Measurements from ENCODE around the gene DNTT. TPM values are rescaled to one million over a fixed set of nuclear protein-coding genes. Genes with fewer than 3 reads are reported as not detected.

The DNTT gene
- total RNA-seq, 4 donors from 2014 or later: not detected

DNA sequence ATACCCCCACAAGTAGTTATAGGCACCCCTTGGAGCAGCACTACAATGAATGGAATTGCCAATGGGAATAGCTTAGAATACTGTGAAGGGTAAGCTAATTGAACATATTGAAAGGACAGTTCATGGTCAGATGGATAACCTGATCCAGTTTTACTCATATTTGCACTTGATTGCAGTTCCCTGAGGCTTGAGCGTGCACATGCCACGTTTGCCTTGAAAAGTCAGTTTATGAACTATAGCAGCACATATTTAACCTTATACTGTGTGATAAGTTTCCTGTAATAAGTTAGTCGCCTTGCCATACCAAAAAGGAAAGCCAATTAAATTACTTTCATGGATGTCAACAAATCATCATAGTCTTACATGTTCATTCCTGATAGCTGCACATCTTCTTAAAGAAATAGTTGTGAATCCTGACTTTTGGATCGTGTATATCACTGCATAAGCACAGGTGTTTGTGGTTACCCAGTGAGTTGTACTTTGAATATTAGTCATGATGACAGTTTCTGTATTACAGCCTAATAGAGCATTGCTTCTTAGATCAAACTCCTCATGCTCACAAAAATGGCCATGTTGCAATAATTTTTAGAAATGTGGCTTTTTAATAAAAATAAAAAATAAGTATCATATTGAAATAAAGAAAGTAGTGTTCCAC lies 21.6 kb downstream of the DNTT start:
- TF ChIP-seq POLR2A (IDR thresholded peaks at IDR 0.05): no peak
- TF ChIP-seq, protein P1, sequence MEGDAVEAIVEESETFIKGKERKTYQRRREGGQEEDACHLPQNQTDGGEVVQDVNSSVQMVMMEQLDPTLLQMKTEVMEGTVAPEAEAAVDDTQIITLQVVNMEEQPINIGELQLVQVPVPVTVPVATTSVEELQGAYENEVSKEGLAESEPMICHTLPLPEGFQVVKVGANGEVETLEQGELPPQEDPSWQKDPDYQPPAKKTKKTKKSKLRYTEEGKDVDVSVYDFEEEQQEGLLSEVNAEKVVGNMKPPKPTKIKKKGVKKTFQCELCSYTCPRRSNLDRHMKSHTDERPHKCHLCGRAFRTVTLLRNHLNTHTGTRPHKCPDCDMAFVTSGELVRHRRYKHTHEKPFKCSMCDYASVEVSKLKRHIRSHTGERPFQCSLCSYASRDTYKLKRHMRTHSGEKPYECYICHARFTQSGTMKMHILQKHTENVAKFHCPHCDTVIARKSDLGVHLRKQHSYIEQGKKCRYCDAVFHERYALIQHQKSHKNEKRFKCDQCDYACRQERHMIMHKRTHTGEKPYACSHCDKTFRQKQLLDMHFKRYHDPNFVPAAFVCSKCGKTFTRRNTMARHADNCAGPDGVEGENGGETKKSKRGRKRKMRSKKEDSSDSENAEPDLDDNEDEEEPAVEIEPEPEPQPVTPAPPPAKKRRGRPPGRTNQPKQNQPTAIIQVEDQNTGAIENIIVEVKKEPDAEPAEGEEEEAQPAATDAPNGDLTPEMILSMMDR (IDR thresholded peaks at IDR 0.05): no peak
- no peak for DNase-seq (ENCODE audit: low spot score in 2 of 2)
- WGBS, 2 donors: 63 to 69% methylated on average over 4 of the region's 4 CpGs
- intact Hi-C loops (cut with DNase I; ENCODE audit: low total_unique reads): no loop called here
- H3K4me3 ChIP-seq (ENCODE audit: low read depth, poor library complexity, severe bottlenecking): no peak overlapping the region

GRCh38 chr10:96327462-96327861 lies 23.2 kb downstream of the DNTT start:
- TF ChIP-seq, protein P1 (IDR thresholded peaks at IDR 0.05): no peak
- TF ChIP-seq POLR2A (IDR thresholded peaks at IDR 0.05): no peak
- WGBS, 2 donors: 51 to 70% methylated on average over 7 of the region's 7 CpGs
- no peak overlapping the region for H3K4me3 ChIP-seq (ENCODE audit: low read depth, poor library complexity, severe bottlenecking)
- intact Hi-C loops (cut with DNase I; ENCODE audit: low total_unique reads): no loop called here
- DNase-seq (ENCODE audit: low spot score in 2 of 2): no peak

GRCh38 chr10:96333101-96333500 lies 28.9 kb downstream of the DNTT start:
- H3K4me3 ChIP-seq (ENCODE audit: low read depth, poor library complexity, severe bottlenecking): no peak overlapping the region
- TF ChIP-seq, protein P1 (IDR thresholded peaks at IDR 0.05): no peak
- no peak for TF ChIP-seq POLR2A (IDR thresholded peaks at IDR 0.05)
- intact Hi-C loops (cut with DNase I; ENCODE audit: low total_unique reads): no loop called here
- WGBS, 2 donors: 30 to 56% methylated on average over 1 of the region's 1 CpG
- no peak for DNase-seq (ENCODE audit: low spot score in 2 of 2)

- intact Hi-C loops (cut with DNase I; ENCODE audit: low total_unique reads): no loop called here
- DNase-seq (ENCODE audit: low spot score in 2 of 2): no peak
- no peak overlapping the region for H3K4me3 ChIP-seq (ENCODE audit: low read depth, poor library complexity, severe bottlenecking)
- no peak for TF ChIP-seq POLR2A (IDR thresholded peaks at IDR 0.05)
- TF ChIP-seq, protein P1 (IDR thresholded peaks at IDR 0.05): no peak
- 39 to 42% methylated on average over 5 of the region's 5 CpGs for WGBS, 2 donors
Measured at GRCh38 chr10:96334616-96335526, 30.6 kb downstream of the DNTT start.

DNA sequence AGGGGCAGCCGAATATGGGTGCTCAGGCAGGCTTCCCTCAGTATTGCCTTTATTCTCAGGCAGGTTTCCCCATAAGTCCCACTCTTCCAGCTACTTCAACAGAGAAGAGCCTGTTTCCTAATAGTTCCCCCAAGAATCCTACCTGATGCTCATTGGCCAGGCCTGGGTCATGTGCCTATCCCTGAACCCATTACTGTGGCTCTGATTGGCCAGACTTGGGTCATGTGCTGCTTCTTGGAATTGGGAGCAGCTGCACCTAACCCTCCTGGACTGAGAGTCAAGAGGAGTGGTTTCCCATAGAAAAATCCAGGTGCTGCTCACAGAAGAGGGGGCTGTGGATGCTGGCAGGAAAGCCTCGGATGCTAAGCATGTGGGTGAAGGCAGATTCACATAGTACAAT lies 32.9 kb downstream of the DNTT start:
- no peak overlapping the region for H3K4me3 ChIP-seq (ENCODE audit: low read depth, poor library complexity, severe bottlenecking)
- WGBS, 2 donors: 88 to 90% methylated on average over 2 of the region's 2 CpGs
- intact Hi-C loops (cut with DNase I; ENCODE audit: low total_unique reads): no loop called here
- TF ChIP-seq POLR2A (IDR thresholded peaks at IDR 0.05): no peak
- TF ChIP-seq, protein P1 (IDR thresholded peaks at IDR 0.05): no peak
- DNase-seq (ENCODE audit: low spot score in 2 of 2): no peak

Measured in lower leg skin (tissue), 4 donors.